Inflammatory macrophage (primary cell): ENCODE measurements around the gene PKP1.

Experiments used
- DNase-seq, 2 donors: peaks; one replicate each; pipeline ENCODE4 v3.0.0-alpha.2; 2020 to 2022

Gene PKP1

DNA sequence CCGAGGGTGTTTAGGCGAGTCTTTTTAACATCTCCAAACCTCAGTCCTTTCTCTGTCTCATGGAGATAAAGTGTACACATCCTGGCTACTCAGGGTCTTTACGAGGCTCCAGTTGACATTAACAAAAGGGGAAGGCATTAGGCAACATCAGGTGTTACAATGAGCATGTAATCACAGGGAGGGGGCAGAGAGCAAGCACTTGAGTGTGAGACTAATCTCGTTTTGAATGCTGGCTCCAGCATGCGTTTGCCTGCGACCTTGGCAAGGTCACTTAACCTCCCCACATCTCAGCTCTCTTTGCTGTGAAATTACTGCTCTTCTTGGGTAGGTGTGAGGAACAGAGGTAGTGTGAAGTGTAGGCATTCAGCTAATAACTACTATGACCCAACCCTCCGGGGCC lies 91.1 kb downstream of the PKP1 start:
- DNase-seq, result no peak

- no peak for DNase-seq
These were observed 91.9 kb downstream of the PKP1 start for GRCh38 chr1:201375169-201375568.

GRCh38 chr1:201376107-201376463 lies 92.8 kb downstream of the PKP1 start:
- no peak for DNase-seq

- DNase-seq, result peak; percentile 4 to 30
These were observed 93.4 kb downstream of the PKP1 start for GRCh38 chr1:201376464-201377374.

DNA sequence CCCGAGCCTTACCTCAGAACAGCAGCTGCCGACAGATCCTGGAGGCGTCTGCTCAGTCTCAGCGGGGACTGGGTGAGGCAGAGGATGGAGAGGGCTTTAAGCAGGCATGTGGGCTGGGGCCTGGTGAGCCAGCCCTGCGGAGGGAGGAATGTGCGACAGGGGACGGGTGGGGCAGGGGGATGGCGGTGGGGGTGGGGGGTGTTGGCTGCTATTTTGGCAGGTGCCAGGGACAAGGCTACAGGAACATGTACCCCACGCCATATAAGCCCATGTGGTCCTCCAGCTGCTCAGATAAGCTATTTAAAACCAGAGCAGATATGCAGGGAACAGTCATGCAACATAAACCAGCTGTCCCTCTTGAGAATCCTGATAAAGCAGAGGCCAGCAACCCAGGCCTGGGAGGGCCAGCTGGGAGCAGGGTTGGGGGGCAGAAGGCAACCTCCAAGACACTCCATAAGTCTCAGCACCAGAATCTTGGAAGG lies 94.3 kb downstream of the PKP1 start, which contains the start of gene TNNT2:
TNNT2 (minus strand) TSS at position 70 of the 482 bp plus-strand sequence. CDS start 4,426 bp downstream, outside the sequence.
- DNase-seq, result no peak

- DNase-seq, result no peak
These were observed 95.5 kb downstream of the PKP1 start for GRCh38 chr1:201378804-201379203.

DNA sequence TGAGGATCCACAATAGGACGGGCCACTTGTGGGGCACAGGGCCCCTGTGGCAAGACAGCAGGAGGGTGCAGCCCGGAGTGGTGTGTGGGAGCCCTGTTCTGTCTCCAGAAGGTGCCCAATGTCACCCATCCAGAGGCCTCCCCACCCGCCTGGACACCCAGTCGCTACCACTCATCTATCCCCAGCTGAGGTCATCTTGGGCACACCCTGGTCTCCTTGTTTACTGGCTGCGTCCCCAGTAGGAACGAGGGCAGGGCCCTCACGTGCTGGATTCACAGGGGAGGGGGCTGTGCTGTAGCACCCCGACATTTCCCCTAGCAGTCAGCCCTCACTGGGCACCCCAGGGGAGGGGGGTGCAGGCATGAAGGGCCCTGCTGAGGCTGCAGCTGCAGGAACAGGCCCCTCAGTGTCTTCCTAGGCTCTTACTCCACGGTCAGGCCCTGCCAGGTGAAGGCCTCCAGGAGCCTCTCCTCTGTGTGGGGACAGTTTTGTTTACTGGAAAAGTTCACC lies 96.5 kb downstream of the PKP1 start:
- no peak for DNase-seq

- DNase-seq, result no peak
These were observed 97.8 kb downstream of the PKP1 start for GRCh38 chr1:201381130-201381529.
